Activated T-helper 9 cell treated with anti-CD3 and anti-CD28 coated beads, Interleukin-2, amount 50 U/mL, for 16 hours (primary cell): ENCODE measurements around the gene TRIM4.

Source experiments
- DNase-seq: peaks from one replicate; pipeline ENCODE4 v3.0.0-alpha.2; 2020; ENCODE audit warnings: low read depth

TRIM4 gene

DNA sequence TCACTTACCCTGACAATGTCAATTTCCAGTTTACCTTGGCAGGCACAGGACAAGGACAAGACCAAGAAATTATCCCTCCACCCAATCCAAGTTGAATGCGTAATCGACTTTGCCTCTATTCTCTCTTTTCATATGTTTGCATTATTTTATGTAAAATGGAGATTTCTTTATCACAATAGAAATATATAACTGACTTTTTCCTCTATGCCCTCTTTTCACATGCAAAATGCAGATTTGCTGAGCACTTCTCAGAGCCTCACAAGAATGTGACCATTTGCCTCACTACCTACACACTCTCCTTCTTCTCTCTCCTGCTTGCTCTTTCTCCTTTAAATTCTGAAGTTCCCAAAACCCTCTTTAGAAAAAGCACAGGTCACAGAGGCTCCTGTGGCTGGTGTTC is 76.4 kb downstream of the TRIM4 start:
- DNase-seq = no peak
